Kidney epithelial cell (primary cell): ENCODE measurements around the gene PRDX1. TPM values are rescaled to one million over a fixed set of nuclear protein-coding genes. Genes with fewer than 3 reads are reported as not detected.

Source experiments
- DNase-seq: peaks from one replicate; pipeline ENCODE4 v3.0.0-alpha.2; 2010; ENCODE audit warnings: low read depth
- H3K27me3 ChIP-seq: 2 replicates; pipeline ENCODE4 v1.6.0; 2011; ENCODE audit warnings: low read length; ENCODE audit not compliant: control insufficient read depth, insufficient read depth
- H3K36me3 ChIP-seq: 2 replicates; pipeline ENCODE4 v1.5.1; 2011; ENCODE audit warnings: low read length; ENCODE audit not compliant: control insufficient read depth, insufficient read depth
- H3K4me3 ChIP-seq: 2 replicates; pipeline ENCODE4 v1.5.1; 2011; ENCODE audit warnings: low read depth, mild to moderate bottlenecking, control low read depth, low read length
- total RNA-seq: library from RNA; depleted of rRNA; stranded (reverse); fragments of >200 nt; gene quantifications from 2 replicates; pipeline ENCODE4 v1.2.3, GENCODE V29; 2015
- TF ChIP-seq, protein P1 (sequence below): IDR thresholded peaks from 2 replicates; pipeline ENCODE4 v1.5.1; 2011; ENCODE audit warnings: mild to moderate bottlenecking, moderate library complexity, low read length, control low read depth, inconsistent platforms; ENCODE audit not compliant: insufficient read depth, poor library complexity, severe bottlenecking

The PRDX1 gene
- total RNA-seq, 1 donor from 2014 or later = 298 TPM

- H3K36me3 ChIP-seq = peaks cover 1% of the 10 kb centered on the region
- no peak overlapping the region for H3K4me3 ChIP-seq
- DNase-seq = no peak
- H3K27me3 ChIP-seq = no peaks in the 10 kb centered on the region
- TF ChIP-seq, protein P1, sequence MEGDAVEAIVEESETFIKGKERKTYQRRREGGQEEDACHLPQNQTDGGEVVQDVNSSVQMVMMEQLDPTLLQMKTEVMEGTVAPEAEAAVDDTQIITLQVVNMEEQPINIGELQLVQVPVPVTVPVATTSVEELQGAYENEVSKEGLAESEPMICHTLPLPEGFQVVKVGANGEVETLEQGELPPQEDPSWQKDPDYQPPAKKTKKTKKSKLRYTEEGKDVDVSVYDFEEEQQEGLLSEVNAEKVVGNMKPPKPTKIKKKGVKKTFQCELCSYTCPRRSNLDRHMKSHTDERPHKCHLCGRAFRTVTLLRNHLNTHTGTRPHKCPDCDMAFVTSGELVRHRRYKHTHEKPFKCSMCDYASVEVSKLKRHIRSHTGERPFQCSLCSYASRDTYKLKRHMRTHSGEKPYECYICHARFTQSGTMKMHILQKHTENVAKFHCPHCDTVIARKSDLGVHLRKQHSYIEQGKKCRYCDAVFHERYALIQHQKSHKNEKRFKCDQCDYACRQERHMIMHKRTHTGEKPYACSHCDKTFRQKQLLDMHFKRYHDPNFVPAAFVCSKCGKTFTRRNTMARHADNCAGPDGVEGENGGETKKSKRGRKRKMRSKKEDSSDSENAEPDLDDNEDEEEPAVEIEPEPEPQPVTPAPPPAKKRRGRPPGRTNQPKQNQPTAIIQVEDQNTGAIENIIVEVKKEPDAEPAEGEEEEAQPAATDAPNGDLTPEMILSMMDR = no peak
Measured at GRCh38 chr1:45510036-45510971, 11.4 kb downstream of the PRDX1 start.

DNA sequence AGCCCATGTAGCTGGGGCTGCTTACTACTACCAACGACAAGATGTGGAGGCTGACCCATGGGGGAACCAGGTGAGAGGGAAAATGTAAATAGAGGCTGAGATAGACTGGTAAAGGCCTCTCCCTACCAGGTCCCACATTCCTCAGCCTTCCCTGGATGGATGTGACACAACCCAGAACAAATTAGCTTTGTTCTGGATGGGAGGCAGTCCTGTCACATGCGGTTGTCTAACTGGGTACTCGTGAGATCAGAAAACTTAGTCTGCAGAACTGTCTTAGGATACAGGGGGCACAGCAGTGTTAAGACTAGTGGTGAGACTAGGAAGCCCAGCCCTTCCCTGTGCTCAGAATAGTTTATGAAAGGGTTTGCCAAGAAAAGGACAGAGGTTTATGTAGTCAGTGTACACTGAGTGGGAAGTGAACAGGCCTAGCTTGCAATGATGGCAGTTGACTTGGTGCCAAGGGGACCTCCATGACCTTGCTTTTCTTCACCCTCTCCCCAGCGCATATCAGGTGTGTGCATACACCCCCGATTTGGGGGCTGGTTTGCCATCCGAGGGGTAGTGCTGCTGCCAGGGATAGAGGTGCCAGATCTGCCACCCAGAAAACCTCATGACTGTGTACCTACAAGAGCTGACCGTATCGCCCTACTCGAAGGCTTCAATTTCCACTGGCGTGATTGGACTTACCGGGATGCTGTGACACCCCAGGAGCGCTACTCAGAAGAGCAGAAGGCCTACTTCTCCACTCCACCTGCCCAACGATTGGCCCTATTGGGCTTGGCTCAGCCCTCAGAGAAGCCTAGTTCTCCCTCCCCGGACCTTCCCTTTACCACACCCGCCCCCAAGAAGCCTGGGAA is 13.2 kb downstream of the PRDX1 start:
- no peaks in the 10 kb centered on the region for H3K27me3 ChIP-seq

DNA sequence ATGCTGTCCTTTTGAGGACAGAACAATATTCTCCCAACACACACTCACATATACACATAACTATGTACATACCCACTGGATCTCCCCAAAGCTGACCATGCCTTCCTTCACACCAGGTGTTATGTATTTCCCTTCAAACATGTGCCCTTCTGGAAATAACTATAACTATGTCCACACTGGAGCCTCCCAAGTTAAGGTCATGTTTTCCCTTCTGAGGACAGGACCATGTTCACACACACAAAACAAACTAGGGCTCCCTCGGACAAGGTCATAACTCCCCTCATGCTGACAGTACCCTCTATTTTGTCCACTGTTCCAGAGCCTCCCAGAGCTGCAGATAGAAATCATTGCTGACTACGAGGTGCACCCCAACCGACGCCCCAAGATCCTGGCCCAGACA is 13.8 kb downstream of the PRDX1 start:
- Histone ChIP-seq H3K27me3 (no peaks in the 10 kb centered on the region), H3K36me3 (no peaks in the 10 kb centered on the region), H3K4me3 (no peak overlapping the region)
- TF ChIP-seq, protein P1 = no peak
- no peak for DNase-seq

More for the DNA sequence above, 13.2 kb downstream of the PRDX1 start:
- DNase-seq = no peak
- Histone ChIP-seq H3K4me3 (no peak overlapping the region), H3K36me3 (no peaks in the 10 kb centered on the region)
- TF ChIP-seq, protein P1 = peak; percentile 3

DNA sequence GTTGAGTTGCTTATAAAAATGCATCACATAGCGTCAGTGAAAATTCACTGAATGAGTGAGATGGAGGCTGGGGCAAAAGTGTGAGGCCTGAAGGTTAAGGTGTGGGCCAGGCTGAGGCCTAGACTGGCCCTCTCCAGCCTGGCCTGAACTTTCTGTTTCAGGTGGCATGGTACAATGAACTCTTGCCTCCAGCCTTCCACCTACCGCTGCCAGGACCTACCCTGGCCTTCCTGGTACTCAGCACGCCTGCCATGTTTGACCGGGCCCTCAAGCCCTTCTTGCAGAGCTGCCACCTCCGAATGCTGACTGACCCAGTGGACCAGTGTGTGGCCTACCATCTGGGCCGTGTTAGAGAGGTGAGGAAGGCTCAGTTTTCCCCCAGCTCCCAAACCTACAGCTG is 14.5 kb downstream of the PRDX1 start:
- Histone ChIP-seq H3K36me3 (no peaks in the 10 kb centered on the region), H3K27me3 (no peaks in the 10 kb centered on the region), H3K4me3 (no peak overlapping the region)
- DNase-seq = no peak
- TF ChIP-seq, protein P1 = no peak

- no peak for DNase-seq
Measured at GRCh38 chr1:45503462-45504360, 18.0 kb downstream of the PRDX1 start.

More at GRCh38 chr1:45503462-45504360, 18.0 kb downstream of the PRDX1 start:
- no peaks in the 10 kb centered on the region for H3K27me3 ChIP-seq
- TF ChIP-seq, protein P1 = no peak
- H3K36me3 ChIP-seq = no peaks in the 10 kb centered on the region
- H3K4me3 ChIP-seq = no peak overlapping the region
